Immature natural killer cell (primary cell): Measurements from ENCODE around the gene C1orf87. TPM values are rescaled to one million over a fixed set of nuclear protein-coding genes. Genes with fewer than 3 reads are reported as not detected.

Experiments
- DNase-seq, 3 donors: peaks; one replicate each; pipeline ENCODE4 v3.0.0; 2022; ENCODE audit warnings: mixed read lengths in 1 of 3
- H3K27ac Mint-ChIP-seq, 6 donors: one replicate each; pipeline ENCODE4 v1.8.0; 2020; ENCODE audit warnings: mixed read lengths in 6 of 6, mild to moderate bottlenecking in 5 of 6, inconsistent platforms in 4 of 6, moderate library complexity in 3 of 6
- H3K27me3 Mint-ChIP-seq, 3 donors: one replicate each; pipeline ENCODE4 v1.8.0; 2020 to 2021; ENCODE audit warnings: low read depth in 3 of 3, mild to moderate bottlenecking in 3 of 3, mixed read lengths in 3 of 3, moderate library complexity in 3 of 3, inconsistent platforms in 1 of 3
- H3K36me3 Mint-ChIP-seq, 3 donors: one replicate each; pipeline ENCODE4 v1.8.0; 2020; ENCODE audit warnings: mixed read lengths in 3 of 3, inconsistent platforms in 2 of 3, mild to moderate bottlenecking in 2 of 3
- H3K4me1 Mint-ChIP-seq, 2 donors: one replicate each; pipeline ENCODE4 v1.8.0; 2020; ENCODE audit warnings: inconsistent platforms in 2 of 2, mild to moderate bottlenecking in 2 of 2, mixed read lengths in 2 of 2, moderate library complexity in 1 of 2
- H3K4me3 Mint-ChIP-seq, 5 donors: one replicate each; pipeline ENCODE4 v1.8.0; 2020; ENCODE audit warnings: mild to moderate bottlenecking in 5 of 5, mixed read lengths in 5 of 5, inconsistent platforms in 3 of 5, moderate library complexity in 3 of 5
- H3K9me3 Mint-ChIP-seq, 6 donors: one replicate each; pipeline ENCODE4 v1.8.0; 2020; ENCODE audit warnings: mild to moderate bottlenecking in 6 of 6, mixed read lengths in 6 of 6, inconsistent platforms in 4 of 6, moderate library complexity in 3 of 6
- polyA plus RNA-seq, 3 donors: library from polyadenylated mRNA; unstranded; fragments of 300-500 nt; fragmentation: Illumina TruSeq; gene quantifications; one replicate each; pipeline ENCODE4 v1.2.3, GENCODE V29; 2021

Gene C1orf87
- polyA plus RNA-seq, 3 donors from 2014 or later, result not detected

DNA sequence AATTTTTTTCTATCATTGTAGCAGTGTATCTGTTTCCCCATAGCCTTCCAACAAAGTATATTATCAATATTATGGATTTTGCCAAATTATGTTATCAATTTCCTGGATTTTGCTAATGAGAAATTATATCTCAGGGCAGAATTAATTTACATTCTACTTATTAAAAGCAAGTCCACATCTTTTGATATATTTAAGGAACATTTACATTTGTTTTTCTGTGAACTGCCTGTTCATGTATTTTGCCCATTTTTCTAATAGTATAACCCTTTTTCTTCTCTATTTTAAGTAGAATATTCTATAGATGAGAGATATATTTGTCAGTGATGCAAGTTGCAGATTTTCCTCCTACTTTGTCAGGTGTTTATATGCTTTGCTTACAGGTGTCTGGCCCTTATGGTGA, 24.4 kb downstream of the C1orf87 start:
- no peaks in the 10 kb centered on the region for H3K4me1 Mint-ChIP-seq
- no peak overlapping the region for H3K27ac Mint-ChIP-seq
- H3K36me3 Mint-ChIP-seq, result no peaks in the 10 kb centered on the region
- no peak overlapping the region for H3K4me3 Mint-ChIP-seq
- peaks cover 0 to 21% (median 4%) of the 10 kb centered on the region in 6 donors for H3K9me3 Mint-ChIP-seq
- peaks cover 0 to 6% (median 3%) of the 10 kb centered on the region in 3 donors for H3K27me3 Mint-ChIP-seq
- no peak for DNase-seq

DNA sequence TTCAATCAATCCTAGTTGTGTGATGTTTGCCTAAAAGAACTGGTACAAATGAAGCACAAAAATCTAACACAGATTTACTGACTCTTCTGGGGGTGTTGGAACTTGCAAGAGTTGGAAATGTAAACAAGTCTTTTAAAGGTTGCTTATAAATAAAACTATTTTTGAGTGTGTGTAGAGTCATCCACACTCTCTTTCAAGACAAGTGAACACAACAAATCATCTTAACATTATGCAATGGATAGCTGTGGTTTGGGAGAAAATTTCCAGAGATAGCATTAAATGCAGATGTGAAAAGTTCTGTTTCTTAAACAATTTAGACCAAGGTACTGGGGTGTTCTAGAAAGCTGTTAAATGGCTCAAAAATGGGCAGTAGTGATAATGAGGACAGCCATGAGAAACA, 28.7 kb downstream of the C1orf87 start:
- Mint-ChIP-seq H3K4me1 (no peaks in the 10 kb centered on the region), H3K36me3 (no peaks in the 10 kb centered on the region), H3K9me3 (peaks cover 0 to 6% (median 3%) of the 10 kb centered on the region in 6 donors), H3K27ac (no peak overlapping the region), H3K4me3 (no peak overlapping the region), H3K27me3 (peaks cover 0 to 4% (median 0%) of the 10 kb centered on the region in 3 donors)
- DNase-seq, result no peak

DNA sequence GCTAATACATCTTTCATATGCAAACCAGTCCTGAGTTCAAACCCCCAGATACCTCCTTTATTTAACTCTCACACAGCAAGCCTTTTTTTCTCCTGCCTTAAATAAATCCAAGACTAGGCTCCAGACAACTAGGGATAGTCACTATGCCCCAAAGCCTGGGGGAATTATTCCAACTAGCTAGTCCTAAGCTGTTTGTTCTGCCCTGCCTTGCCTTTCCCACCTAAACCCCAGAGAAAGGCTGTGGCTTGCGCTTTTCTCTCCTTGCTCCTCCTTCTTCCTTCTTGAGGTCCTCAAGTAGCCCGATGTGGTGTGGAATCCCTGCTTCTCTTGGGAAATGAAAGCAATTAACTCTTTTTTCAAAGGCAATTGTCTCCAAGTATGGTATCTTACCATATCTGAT, 31.8 kb downstream of the C1orf87 start:
- DNase-seq, result no peak
- Mint-ChIP-seq H3K4me1 (no peaks in the 10 kb centered on the region), H3K27ac (no peak overlapping the region), H3K4me3 (no peak overlapping the region), H3K36me3 (no peaks in the 10 kb centered on the region), H3K27me3 (peaks cover 0 to 4% (median 0%) of the 10 kb centered on the region in 3 donors), H3K9me3 (no peaks in the 10 kb centered on the region)

- Mint-ChIP-seq H3K9me3 (no peaks in the 10 kb centered on the region), H3K27ac (no peak overlapping the region), H3K36me3 (no peaks in the 10 kb centered on the region), H3K4me3 (no peak overlapping the region), H3K4me1 (no peaks in the 10 kb centered on the region), H3K27me3 (peaks cover 0 to 5% (median 0%) of the 10 kb centered on the region in 3 donors)
- no peak for DNase-seq
Measured at GRCh38 chr1:60037669-60038068, 35.9 kb downstream of the C1orf87 start.

GRCh38 chr1:60036856-60037460, 36.6 kb downstream of the C1orf87 start:
- Mint-ChIP-seq H3K9me3 (no peaks in the 10 kb centered on the region), H3K27me3 (peaks cover 0 to 5% (median 0%) of the 10 kb centered on the region in 3 donors), H3K36me3 (no peaks in the 10 kb centered on the region), H3K4me3 (no peak overlapping the region), H3K27ac (no peak overlapping the region), H3K4me1 (no peaks in the 10 kb centered on the region)
- no peak for DNase-seq

GRCh38 chr1:60035921-60036320, 37.6 kb downstream of the C1orf87 start:
- Mint-ChIP-seq H3K36me3 (no peaks in the 10 kb centered on the region), H3K4me3 (no peak overlapping the region), H3K27me3 (peaks cover 0 to 3% (median 0%) of the 10 kb centered on the region in 3 donors), H3K4me1 (no peaks in the 10 kb centered on the region), H3K27ac (no peak overlapping the region), H3K9me3 (no peaks in the 10 kb centered on the region)
- DNase-seq, result no peak

DNA sequence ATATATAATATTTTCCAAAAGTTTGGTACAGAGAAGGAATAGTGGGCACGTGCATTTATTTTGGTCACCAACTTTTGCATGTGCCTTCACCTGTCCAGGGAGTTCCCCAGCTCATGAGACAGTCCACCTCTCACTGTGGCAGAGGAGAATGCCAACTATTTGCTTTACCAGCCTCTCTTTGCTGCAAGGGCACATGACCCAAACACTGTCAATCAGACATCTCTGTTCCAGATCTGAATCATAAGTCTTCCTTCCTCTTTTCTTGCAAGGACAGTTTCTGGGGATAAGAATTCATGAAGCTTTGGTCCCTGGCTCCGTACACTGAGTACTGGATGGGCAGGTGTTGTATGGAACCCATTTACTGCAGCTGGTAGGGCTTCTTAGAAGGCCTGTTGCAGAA, 38.6 kb downstream of the C1orf87 start:
- Mint-ChIP-seq H3K9me3 (no peaks in the 10 kb centered on the region), H3K27me3 (peaks cover 0 to 3% (median 0%) of the 10 kb centered on the region in 3 donors), H3K27ac (no peak overlapping the region), H3K4me3 (no peak overlapping the region), H3K4me1 (no peaks in the 10 kb centered on the region), H3K36me3 (no peaks in the 10 kb centered on the region)
- DNase-seq, result no peak

DNA sequence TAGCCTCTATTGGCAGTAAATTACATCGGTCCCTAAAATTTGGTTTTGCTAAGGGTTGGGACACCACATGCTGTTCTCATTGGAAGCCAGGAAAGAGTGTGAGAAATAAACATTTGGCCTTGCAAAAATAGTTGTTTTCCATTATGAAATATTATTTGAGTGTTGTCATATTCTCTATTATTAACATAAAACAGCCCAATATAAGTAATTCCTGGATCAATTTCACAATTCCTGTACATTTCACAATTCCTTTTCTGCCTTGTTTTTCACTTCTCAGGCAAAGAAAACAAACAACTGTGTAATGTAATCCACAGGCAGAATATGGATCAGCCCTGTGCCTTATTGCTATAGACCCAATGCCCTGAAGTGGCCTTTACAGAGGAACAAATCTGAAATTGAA, 40.5 kb downstream of the C1orf87 start:
- Mint-ChIP-seq H3K4me3 (no peak overlapping the region), H3K27me3 (peaks cover 0 to 3% (median 0%) of the 10 kb centered on the region in 3 donors), H3K9me3 (no peaks in the 10 kb centered on the region), H3K4me1 (no peaks in the 10 kb centered on the region), H3K36me3 (no peaks in the 10 kb centered on the region), H3K27ac (no peak overlapping the region)
- no peak for DNase-seq

DNA sequence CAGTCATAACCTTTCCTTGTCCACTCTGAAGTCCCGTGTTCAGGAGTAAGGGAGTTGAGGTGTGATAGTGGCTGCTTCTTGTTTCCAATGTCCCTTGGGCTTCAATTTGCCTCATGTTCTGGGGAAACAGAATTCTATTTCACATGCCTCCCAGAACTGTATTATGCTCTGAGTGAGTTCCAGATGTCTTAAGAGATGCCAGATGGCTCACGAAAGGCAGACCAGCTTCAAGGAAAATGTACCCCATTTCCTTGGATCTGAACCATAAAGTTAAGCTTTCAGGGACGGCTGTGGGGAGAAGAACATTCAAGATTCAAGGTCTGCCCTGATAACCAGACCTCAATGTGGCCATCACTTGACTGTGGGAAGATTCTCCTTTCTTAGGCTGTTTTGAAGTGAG, 42.4 kb downstream of the C1orf87 start:
- no peak for DNase-seq
- Mint-ChIP-seq H3K9me3 (peaks cover 0 to 2% (median 0%) of the 10 kb centered on the region in 6 donors), H3K36me3 (no peaks in the 10 kb centered on the region), H3K27me3 (peaks cover 3 to 5% (median 3%) of the 10 kb centered on the region in 3 donors), H3K4me3 (no peak overlapping the region), H3K4me1 (no peaks in the 10 kb centered on the region), H3K27ac (no peak overlapping the region)

- Mint-ChIP-seq H3K9me3 (peaks cover 0 to 8% (median 0%) of the 10 kb centered on the region in 6 donors), H3K4me3 (no peak overlapping the region), H3K27ac (no peak overlapping the region), H3K4me1 (no peaks in the 10 kb centered on the region), H3K27me3 (peaks cover 8 to 10% (median 9%) of the 10 kb centered on the region in 3 donors), H3K36me3 (no peaks in the 10 kb centered on the region)
- no peak for DNase-seq
Measured at GRCh38 chr1:60025552-60025951, 48.0 kb downstream of the C1orf87 start.

DNA sequence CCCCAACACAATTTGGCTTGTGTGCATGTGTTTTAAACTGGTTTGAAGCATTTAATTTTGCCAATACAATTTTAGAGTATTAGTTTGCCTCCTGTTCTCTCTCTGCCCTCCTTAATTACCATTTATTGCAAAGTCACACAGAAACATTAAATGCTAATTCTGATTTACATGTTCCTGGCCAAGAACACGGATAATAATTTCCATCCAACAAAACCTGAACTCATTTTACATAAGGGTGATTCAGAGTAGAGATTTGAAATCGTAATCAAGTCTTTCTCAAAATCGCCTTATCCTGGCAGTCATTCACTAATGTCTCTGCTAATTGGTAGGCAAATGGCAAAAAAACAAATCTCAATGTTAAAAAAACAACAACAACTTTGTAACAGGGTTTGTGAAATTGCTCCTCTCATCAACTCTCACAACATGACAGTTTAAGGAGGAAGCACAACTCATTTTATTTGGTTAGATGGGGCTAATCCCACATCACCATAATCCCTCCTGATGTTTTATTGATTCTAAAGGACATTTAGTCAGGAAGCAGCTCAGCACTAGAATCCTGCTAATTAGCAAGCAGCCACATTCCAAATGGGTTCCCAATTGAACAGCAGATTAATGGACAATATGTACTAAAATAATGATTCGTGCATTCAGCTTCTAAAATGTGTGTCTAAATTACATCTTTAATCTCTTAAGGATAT, 55.9 kb downstream of the C1orf87 start:
- peaks cover 0 to 3% (median 0%) of the 10 kb centered on the region in 3 donors for H3K36me3 Mint-ChIP-seq
- no peak for DNase-seq
- peaks cover 0 to 10% (median 6%) of the 10 kb centered on the region in 3 donors for H3K27me3 Mint-ChIP-seq
- no peak overlapping the region for H3K27ac Mint-ChIP-seq
- H3K4me1 Mint-ChIP-seq, result no peaks in the 10 kb centered on the region
- no peak overlapping the region for H3K4me3 Mint-ChIP-seq
- H3K9me3 Mint-ChIP-seq, result peaks cover 0 to 7% (median 0%) of the 10 kb centered on the region in 6 donors

DNA sequence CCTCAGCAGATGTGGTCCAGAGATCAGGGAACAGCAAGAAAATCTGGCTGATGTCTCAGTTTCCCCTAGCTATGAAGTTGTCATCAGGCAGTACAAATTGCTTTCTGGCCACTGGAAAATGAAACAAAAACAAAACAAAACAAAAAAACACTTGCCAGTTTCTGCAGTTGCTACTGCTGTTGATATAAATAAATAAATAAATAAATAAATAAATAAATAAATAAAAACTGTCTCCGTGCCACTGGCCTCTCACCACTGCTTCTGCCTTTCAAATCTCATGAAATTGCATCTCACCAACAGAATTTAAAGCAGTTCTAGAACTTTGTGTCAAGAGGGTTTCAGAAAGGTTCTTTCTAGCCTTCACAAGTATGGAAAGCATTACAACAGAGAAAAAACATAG, 62.9 kb downstream of the C1orf87 start:
- Mint-ChIP-seq H3K9me3 (peaks cover 0 to 5% (median 0%) of the 10 kb centered on the region in 6 donors), H3K36me3 (peaks cover 0 to 3% (median 0%) of the 10 kb centered on the region in 3 donors), H3K4me3 (no peak overlapping the region), H3K27me3 (peaks cover 0 to 6% (median 3%) of the 10 kb centered on the region in 3 donors), H3K4me1 (peaks cover 6 to 10% of the 10 kb centered on the region in 2 donors), H3K27ac (no peak overlapping the region)
- DNase-seq, result no peak

GRCh38 chr1:60008500-60008899, 65.1 kb downstream of the C1orf87 start:
- Mint-ChIP-seq H3K9me3 (peaks cover 0 to 5% (median 0%) of the 10 kb centered on the region in 6 donors), H3K27me3 (peaks cover 0 to 4% (median 3%) of the 10 kb centered on the region in 3 donors), H3K36me3 (no peaks in the 10 kb centered on the region), H3K27ac (no peak overlapping the region), H3K4me1 (peaks cover 6 to 10% of the 10 kb centered on the region in 2 donors), H3K4me3 (no peak overlapping the region)
- no peak for DNase-seq

DNA sequence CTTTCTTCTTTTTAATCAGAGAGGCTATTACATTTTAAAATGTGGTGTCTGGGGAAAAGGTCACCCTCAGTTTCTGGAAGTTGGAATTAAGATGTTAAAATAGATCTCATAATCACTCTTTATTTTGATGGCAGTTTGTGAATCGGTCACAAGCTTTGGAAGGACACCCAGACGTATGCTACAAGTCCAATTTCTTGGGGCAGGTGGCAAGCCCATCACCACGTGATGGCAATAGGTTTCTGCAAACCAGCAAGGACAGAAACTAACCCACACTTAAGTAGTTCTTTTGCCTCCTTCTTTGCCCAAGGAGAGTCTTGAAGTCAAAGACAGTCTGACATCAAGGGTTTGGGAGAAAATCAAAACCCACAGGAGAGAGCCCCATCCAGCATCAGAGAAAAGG, 72.9 kb downstream of the C1orf87 start:
- H3K27ac Mint-ChIP-seq, result no peak overlapping the region
- DNase-seq, result no peak

More for the DNA sequence above, 72.9 kb downstream of the C1orf87 start:
- Mint-ChIP-seq H3K4me3 (no peak overlapping the region), H3K4me1 (no peaks in the 10 kb centered on the region), H3K9me3 (peaks cover 0 to 2% (median 0%) of the 10 kb centered on the region in 6 donors), H3K27me3 (peaks cover 0 to 4% (median 3%) of the 10 kb centered on the region in 3 donors), H3K36me3 (no peaks in the 10 kb centered on the region)
